ENCODE data around the gene CPNE7.

Gene CPNE7

GRCh38 chr16:89595330-89596060 lies 19.9 kb downstream of the CPNE7 start:
- Histone ChIP-seq H3K4me3 (ENCODE audit: insufficient read depth, low read length, poor library complexity, severe bottlenecking) (no peak overlapping the region), H3K27me3 (ENCODE audit: low read length) (no peaks in the 10 kb centered on the region), H3K4me2 (ENCODE audit: low read depth, low read length, poor library complexity, severe bottlenecking) (no peak overlapping the region), H4K20me1 (ENCODE audit: low read depth, low read length) (no peaks in the 10 kb centered on the region), H2AFZ (ENCODE audit: low read depth, low read length, severe bottlenecking) (no peak overlapping the region), H3K79me2 (ENCODE audit: insufficient read depth, low read length) (no peaks in the 10 kb centered on the region), H3K27ac (ENCODE audit: low read depth, low read length) (no peak overlapping the region), H3F3A (ENCODE audit: insufficient read depth) (no peaks in the 10 kb centered on the region), H3K9me2 (replicated peaks; ENCODE audit: insufficient read depth, low read length) (no peaks in the 10 kb centered on the region), H3K9me3 (ENCODE audit: insufficient read depth, low read length) (no peaks in the 10 kb centered on the region), H3K36me3 (ENCODE audit: low read length) (no peaks in the 10 kb centered on the region), H3K9ac (ENCODE audit: low read length) (no peak overlapping the region)
- TF ChIP-seq EZH2phosphoT487 (conservative IDR thresholded peaks at IDR 0.05; ENCODE audit: low read length), result no peak
- TF ChIP-seq, protein P1, sequence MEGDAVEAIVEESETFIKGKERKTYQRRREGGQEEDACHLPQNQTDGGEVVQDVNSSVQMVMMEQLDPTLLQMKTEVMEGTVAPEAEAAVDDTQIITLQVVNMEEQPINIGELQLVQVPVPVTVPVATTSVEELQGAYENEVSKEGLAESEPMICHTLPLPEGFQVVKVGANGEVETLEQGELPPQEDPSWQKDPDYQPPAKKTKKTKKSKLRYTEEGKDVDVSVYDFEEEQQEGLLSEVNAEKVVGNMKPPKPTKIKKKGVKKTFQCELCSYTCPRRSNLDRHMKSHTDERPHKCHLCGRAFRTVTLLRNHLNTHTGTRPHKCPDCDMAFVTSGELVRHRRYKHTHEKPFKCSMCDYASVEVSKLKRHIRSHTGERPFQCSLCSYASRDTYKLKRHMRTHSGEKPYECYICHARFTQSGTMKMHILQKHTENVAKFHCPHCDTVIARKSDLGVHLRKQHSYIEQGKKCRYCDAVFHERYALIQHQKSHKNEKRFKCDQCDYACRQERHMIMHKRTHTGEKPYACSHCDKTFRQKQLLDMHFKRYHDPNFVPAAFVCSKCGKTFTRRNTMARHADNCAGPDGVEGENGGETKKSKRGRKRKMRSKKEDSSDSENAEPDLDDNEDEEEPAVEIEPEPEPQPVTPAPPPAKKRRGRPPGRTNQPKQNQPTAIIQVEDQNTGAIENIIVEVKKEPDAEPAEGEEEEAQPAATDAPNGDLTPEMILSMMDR (IDR thresholded peaks at IDR 0.05; ENCODE audit: insufficient read depth, low read length, poor library complexity, severe bottlenecking), result no peak

DNA sequence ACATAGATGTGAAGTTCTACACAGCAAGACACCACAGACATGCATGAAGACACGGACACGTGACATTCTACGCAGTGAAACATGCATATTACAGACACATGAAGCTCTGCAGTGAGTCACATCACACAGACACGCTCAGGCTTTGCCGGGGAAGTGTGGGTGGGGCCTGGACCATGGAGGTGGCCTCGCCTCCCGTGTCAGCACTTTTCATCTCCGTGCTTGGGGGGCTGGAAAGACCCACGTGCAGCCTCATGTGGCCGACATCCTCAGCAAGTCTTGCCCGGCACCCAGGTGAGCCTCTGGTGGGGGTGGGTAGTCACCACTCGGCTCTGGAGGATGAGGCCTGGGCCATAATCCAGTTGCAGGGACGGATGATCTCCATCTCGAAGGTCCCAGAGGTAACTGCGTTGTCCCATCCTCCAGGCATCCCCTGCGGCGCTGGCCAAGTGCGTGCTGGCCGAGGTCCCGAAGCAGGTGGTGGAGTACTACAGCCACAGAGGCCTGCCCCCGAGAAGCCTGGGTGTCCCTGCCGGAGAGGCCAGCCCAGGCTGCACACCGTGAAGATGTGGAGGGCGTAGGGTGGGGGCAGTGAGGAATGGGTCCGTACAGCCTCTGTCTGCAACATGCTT lies 20.6 kb downstream of the CPNE7 start:
- no peaks in the 10 kb centered on the region for H3K9me2 ChIP-seq (replicated peaks; ENCODE audit: insufficient read depth, low read length)
- no peak overlapping the region for H3K4me2 ChIP-seq (ENCODE audit: low read depth, low read length, poor library complexity, severe bottlenecking)
- TF ChIP-seq, protein P1 (IDR thresholded peaks at IDR 0.05; ENCODE audit: insufficient read depth, low read length, poor library complexity, severe bottlenecking), result no peak
- no peak for TF ChIP-seq EZH2phosphoT487 (conservative IDR thresholded peaks at IDR 0.05; ENCODE audit: low read length)
- H3F3A ChIP-seq (ENCODE audit: insufficient read depth), result no peaks in the 10 kb centered on the region
- no peak overlapping the region for H3K27ac ChIP-seq (ENCODE audit: low read depth, low read length)
- no peak overlapping the region for H3K4me3 ChIP-seq (ENCODE audit: insufficient read depth, low read length, poor library complexity, severe bottlenecking)
- no peak overlapping the region for H3K9ac ChIP-seq (ENCODE audit: low read length)
- no peak overlapping the region for H2AFZ ChIP-seq (ENCODE audit: low read depth, low read length, severe bottlenecking)
- H3K9me3 ChIP-seq (ENCODE audit: insufficient read depth, low read length), result no peaks in the 10 kb centered on the region
- H3K36me3 ChIP-seq (ENCODE audit: low read length), result no peaks in the 10 kb centered on the region
- H3K27me3 ChIP-seq (ENCODE audit: low read length), result no peaks in the 10 kb centered on the region
- no peaks in the 10 kb centered on the region for H4K20me1 ChIP-seq (ENCODE audit: low read depth, low read length)
- no peaks in the 10 kb centered on the region for H3K79me2 ChIP-seq (ENCODE audit: insufficient read depth, low read length)

- Histone ChIP-seq H3K4me3 (ENCODE audit: insufficient read depth, low read length, poor library complexity, severe bottlenecking) (no peak overlapping the region), H3K27me3 (ENCODE audit: low read length) (no peaks in the 10 kb centered on the region), H2AFZ (ENCODE audit: low read depth, low read length, severe bottlenecking) (no peak overlapping the region), H4K20me1 (ENCODE audit: low read depth, low read length) (no peaks in the 10 kb centered on the region), H3K9me2 (replicated peaks; ENCODE audit: insufficient read depth, low read length) (no peaks in the 10 kb centered on the region), H3K79me2 (ENCODE audit: insufficient read depth, low read length) (no peaks in the 10 kb centered on the region), H3K36me3 (ENCODE audit: low read length) (no peaks in the 10 kb centered on the region), H3K27ac (ENCODE audit: low read depth, low read length) (no peak overlapping the region), H3K9me3 (ENCODE audit: insufficient read depth, low read length) (no peaks in the 10 kb centered on the region), H3K4me2 (ENCODE audit: low read depth, low read length, poor library complexity, severe bottlenecking) (no peak overlapping the region), H3F3A (ENCODE audit: insufficient read depth) (no peaks in the 10 kb centered on the region), H3K9ac (ENCODE audit: low read length) (no peak overlapping the region)
- TF ChIP-seq, protein P1 (IDR thresholded peaks at IDR 0.05; ENCODE audit: insufficient read depth, low read length, poor library complexity, severe bottlenecking), result no peak
- no peak for TF ChIP-seq EZH2phosphoT487 (conservative IDR thresholded peaks at IDR 0.05; ENCODE audit: low read length)
Observed at GRCh38 chr16:89596957-89597649, 21.5 kb downstream of the CPNE7 start.

Data from SU-DHL-6 (cell line).